Neural cell (in vitro differentiated cells): Measurements from ENCODE around the gene PTPRN2. TPM values are rescaled to one million over a fixed set of nuclear protein-coding genes. Genes with fewer than 3 reads are reported as not detected.

Source experiments
- H2AFZ ChIP-seq: fragments of 200-600, 300-800 bp; sonication (generic), shearing (Covaris generic); 2 replicates; pipeline ENCODE4 v1.6.0; 2014; ENCODE audit warnings: low read depth, mild to moderate bottlenecking, antibody characterized with exemption, low read length, moderate library complexity
- H3F3A ChIP-seq: fragments of 200-600 bp; shearing (Covaris generic); 2 replicates; pipeline ENCODE4 v1.6.1; 2016; ENCODE audit warnings: mild to moderate bottlenecking, moderate library complexity, mixed read lengths, antibody characterized with exemption, low read length; ENCODE audit not compliant: insufficient read depth, poor library complexity, severe bottlenecking
- H3K27ac ChIP-seq: fragments of 200-600, 300-800 bp; sonication (generic), shearing (Covaris generic); 2 replicates; pipeline ENCODE4 v1.5.1; 2014; ENCODE audit warnings: mild to moderate bottlenecking, low read length, moderate library complexity
- H3K27me3 ChIP-seq: fragments of 300-800, 200-600 bp; sonication (generic), shearing (Covaris generic); 2 replicates; pipeline ENCODE4 v1.6.0; 2014; ENCODE audit warnings: mild to moderate bottlenecking, low read depth, low read length, moderate library complexity; ENCODE audit not compliant: insufficient read depth
- H3K36me3 ChIP-seq: fragments of 300-800, 200-600 bp; sonication (generic), shearing (Covaris generic); 2 replicates; pipeline ENCODE4 v1.5.1; 2014; ENCODE audit warnings: mild to moderate bottlenecking, antibody characterized with exemption, low read length, moderate library complexity; ENCODE audit not compliant: insufficient read depth
- H3K4me2 ChIP-seq: fragments of 300-800, 200-600 bp; sonication (generic), shearing (Covaris generic); 2 replicates; pipeline ENCODE4 v1.6.0; 2014; ENCODE audit warnings: mild to moderate bottlenecking, low read length
- H3K4me3 ChIP-seq: fragments of 300-800, 200-600 bp; sonication (generic), shearing (Covaris generic); 2 replicates; pipeline ENCODE4 v1.5.1; 2014; ENCODE audit warnings: mild to moderate bottlenecking, low read length, moderate library complexity
- H3K79me2 ChIP-seq: fragments of 200-600 bp; shearing (Covaris generic); replicated peaks from 2 replicates; pipeline ENCODE4 v1.6.0; 2014; ENCODE audit warnings: mild to moderate bottlenecking, low read length, moderate library complexity; ENCODE audit not compliant: insufficient read depth
- H3K9ac ChIP-seq: fragments of 300-800, 200-600 bp; sonication (generic), shearing (Covaris generic); 2 replicates; pipeline ENCODE4 v1.6.1; 2016; ENCODE audit warnings: mild to moderate bottlenecking, low read length, mixed read lengths
- H3K9me2 ChIP-seq: fragments of 200-600 bp; shearing (Covaris generic); 2 replicates; pipeline ENCODE4 v1.6.1; 2016; ENCODE audit warnings: mild to moderate bottlenecking, low read length, mixed read lengths; ENCODE audit not compliant: insufficient read depth
- H3K9me3 ChIP-seq: fragments of 200-600, 300-800 bp; sonication (generic), shearing (Covaris generic); 2 replicates; pipeline ENCODE4 v1.6.1; 2016; ENCODE audit warnings: mild to moderate bottlenecking, mixed run types, low read length, moderate library complexity, mixed read lengths
- H4K20me1 ChIP-seq: fragments of 200-600 bp; shearing (Covaris generic); 2 replicates; pipeline ENCODE4 v1.6.1; 2016; ENCODE audit warnings: mild to moderate bottlenecking, mixed run types; ENCODE audit not compliant: insufficient read depth
- CTCF ChIP-seq: fragments of 450-650 bp; IDR thresholded peaks from 2 replicates; pipeline ENCODE4 v1.5.1; 2014; ENCODE audit warnings: antibody characterized with exemption, mild to moderate bottlenecking, moderate library complexity; ENCODE audit not compliant: poor library complexity, severe bottlenecking
- EP300 ChIP-seq: fragments of 450-650 bp; conservative IDR thresholded peaks from 2 replicates; pipeline ENCODE4 v1.6.1; 2014; ENCODE audit warnings: antibody characterized with exemption, mild to moderate bottlenecking, moderate library complexity; ENCODE audit not compliant: poor library complexity, severe bottlenecking
- EZH2 ChIP-seq: fragments of 200-600, 300-800 bp; shearing (Covaris generic), sonication (generic); IDR thresholded peaks from 2 replicates; pipeline ENCODE4 v1.6.1; 2014; ENCODE audit warnings: antibody characterized with exemption, low read length, borderline replicate concordance, mild to moderate bottlenecking; ENCODE audit not compliant: insufficient read depth, poor library complexity, severe bottlenecking
- MXI1 ChIP-seq: fragments of 450-650 bp; conservative IDR thresholded peaks from 2 replicates; pipeline ENCODE4 v1.6.1; 2014; ENCODE audit warnings: antibody characterized with exemption, mild to moderate bottlenecking; ENCODE audit not compliant: poor library complexity, severe bottlenecking
- POLR2AphosphoS5 ChIP-seq: IDR thresholded peaks from 2 replicates; pipeline ENCODE4 v1.6.1; 2012
- RAD21 ChIP-seq: fragments of 450-650 bp; conservative IDR thresholded peaks from 2 replicates; pipeline ENCODE4 v1.6.1; 2014; ENCODE audit warnings: antibody characterized with exemption, mild to moderate bottlenecking, moderate library complexity
- REST ChIP-seq: IDR thresholded peaks from 2 replicates; pipeline ENCODE4 v1.6.1; 2012; ENCODE audit warnings: borderline replicate concordance
- SMC3 ChIP-seq: fragments of 450-650 bp; conservative IDR thresholded peaks from 2 replicates; pipeline ENCODE4 v1.6.1; 2014; ENCODE audit warnings: antibody characterized with exemption, mild to moderate bottlenecking, moderate library complexity; ENCODE audit not compliant: poor library complexity
- TAF1 ChIP-seq: IDR thresholded peaks from 2 replicates; pipeline ENCODE4 v1.6.1; 2012; ENCODE audit warnings: low read depth
- polyA plus RNA-seq: library from polyadenylated mRNA; depleted of rRNA; stranded (reverse); fragments of >200 nt; gene quantifications from 2 replicates; pipeline ENCODE4 v1.2.3, GENCODE V29; 2014

The PTPRN2 gene
- polyA plus RNA-seq, 1 donor from 2014 or later = 31.0 TPM

- H3K9me3 ChIP-seq = peaks cover 10% of the 10 kb centered on the region
- no peaks in the 10 kb centered on the region for H3K36me3 ChIP-seq
- H3K79me2 ChIP-seq = no peaks in the 10 kb centered on the region
- H2AFZ ChIP-seq = no peak overlapping the region
- H3K4me2 ChIP-seq = no peak overlapping the region
- H3K9me2 ChIP-seq = no peaks in the 10 kb centered on the region
- H3F3A ChIP-seq = no peaks in the 10 kb centered on the region
- H3K4me3 ChIP-seq = no peak overlapping the region
- TF ChIP-seq MXI1 (no peak), SMC3 (no peak), EZH2 (no peak), EP300 (no peak), TAF1 (no peak), REST (no peak), RAD21 (no peak)
- no peaks in the 10 kb centered on the region for H4K20me1 ChIP-seq
- H3K27ac ChIP-seq = no peak overlapping the region
- no peaks in the 10 kb centered on the region for H3K27me3 ChIP-seq
- H3K9ac ChIP-seq = no peak overlapping the region
Measured at GRCh38 chr7:158040199-158040598, 547.4 kb downstream of the PTPRN2 start.

GRCh38 chr7:158039270-158039669 is 548.4 kb downstream of the PTPRN2 start:
- no peak overlapping the region for H3K4me3 ChIP-seq

More at GRCh38 chr7:158039270-158039669, 548.4 kb downstream of the PTPRN2 start:
- Histone ChIP-seq H2AFZ (no peak overlapping the region), H3F3A (no peaks in the 10 kb centered on the region), H3K79me2 (no peaks in the 10 kb centered on the region), H3K27me3 (no peaks in the 10 kb centered on the region), H3K9me2 (no peaks in the 10 kb centered on the region), H3K9ac (no peak overlapping the region), H3K27ac (no peak overlapping the region), H3K36me3 (no peaks in the 10 kb centered on the region), H3K9me3 (peaks cover 10% of the 10 kb centered on the region), H3K4me2 (no peak overlapping the region), H4K20me1 (no peaks in the 10 kb centered on the region)
- no peak for TF ChIP-seq CTCF
- no peak for TF ChIP-seq POLR2AphosphoS5
- no peak for TF ChIP-seq MXI1
- no peak for TF ChIP-seq EZH2
- TF ChIP-seq TAF1 = no peak
- TF ChIP-seq RAD21 = no peak
- TF ChIP-seq REST = no peak
